HG03442 (cell line): Measurements from ENCODE around the gene RSPH1.

Experiments used
- ATAC-seq: cut with Tn5 transposase; IDR thresholded peaks from one replicate; pipeline ENCODE4 v1.9.1; 2021; ENCODE audit warnings: mild to moderate bottlenecking, moderate library complexity; ENCODE audit not compliant: unreplicated experiment

RSPH1 gene

DNA sequence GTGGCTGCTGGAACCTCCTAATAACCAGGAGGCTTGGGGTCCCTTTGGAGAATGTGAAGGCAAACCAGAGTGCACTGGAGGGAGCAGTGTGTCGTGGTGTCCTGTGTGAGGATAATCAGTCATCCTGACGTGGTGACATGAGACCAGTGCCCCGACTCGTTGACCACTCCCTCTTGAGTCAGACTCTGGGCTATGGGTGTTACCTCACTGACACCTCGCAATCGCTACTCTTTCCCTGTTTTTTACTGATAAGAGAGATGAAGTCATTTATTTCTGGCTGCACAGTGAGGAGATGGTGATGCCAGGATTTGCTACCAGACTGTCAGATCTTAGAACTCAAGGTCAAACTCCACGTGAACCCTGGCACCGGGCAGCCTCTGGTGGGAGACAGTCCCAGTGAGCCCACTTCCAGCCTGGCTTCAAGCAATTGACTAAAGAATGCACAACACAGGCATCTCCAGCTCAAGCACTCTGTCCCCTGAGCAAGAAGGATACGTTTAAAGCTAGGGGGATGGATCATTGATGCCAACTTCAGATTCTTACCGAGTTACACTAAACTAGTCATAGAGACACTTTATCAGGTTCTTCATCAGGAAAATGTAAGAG lies 62.0 kb downstream of the RSPH1 start:
- no peak for ATAC-seq

- no peak for ATAC-seq
Observed at GRCh38 chr21:42432695-42433094, 63.3 kb downstream of the RSPH1 start.

DNA sequence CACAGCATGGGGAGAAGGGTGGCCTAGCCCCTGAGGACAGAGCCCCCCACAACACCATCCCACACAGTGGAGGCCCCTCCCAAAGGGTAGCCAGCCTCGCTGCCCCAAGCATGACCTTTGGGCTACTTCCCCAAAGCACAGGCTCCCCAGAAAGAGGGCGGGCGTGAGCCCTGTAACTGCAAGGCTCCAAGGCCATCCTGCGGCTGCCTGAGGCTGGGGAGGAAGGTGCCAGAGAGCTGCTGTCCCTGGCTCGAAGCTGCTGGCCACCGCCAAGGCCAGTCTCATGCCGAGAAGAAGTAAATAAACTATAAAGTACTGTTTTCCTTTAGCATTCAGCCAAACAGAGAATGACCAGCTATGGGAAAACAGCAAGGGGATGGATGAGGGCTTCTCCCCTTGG lies 64.8 kb downstream of the RSPH1 start:
- ATAC-seq = no peak

GRCh38 chr21:42430521-42430920 lies 65.5 kb downstream of the RSPH1 start:
- no peak for ATAC-seq

DNA sequence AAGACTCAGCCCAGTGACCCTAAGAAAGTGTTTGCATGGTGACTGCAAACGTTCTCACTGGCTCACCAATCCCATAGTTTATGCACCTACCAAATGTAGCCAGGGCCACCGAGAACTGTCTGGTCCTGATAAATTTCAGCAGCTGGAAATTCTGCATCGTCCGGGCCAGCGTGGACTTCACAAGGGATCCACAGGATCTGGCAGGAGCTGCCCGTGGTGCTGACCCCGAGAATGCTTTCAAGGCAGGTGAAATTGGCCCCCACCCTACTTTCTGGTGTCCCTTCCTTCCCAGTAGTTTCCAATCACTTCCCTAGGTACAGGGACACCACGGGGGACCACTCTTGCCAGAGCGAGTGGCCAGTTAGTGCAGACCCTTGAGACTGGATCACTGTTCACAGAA lies 66.2 kb downstream of the RSPH1 start:
- ATAC-seq = no peak

- no peak for ATAC-seq
Observed at GRCh38 chr21:42429021-42429420, 67.0 kb downstream of the RSPH1 start.

GRCh38 chr21:42427809-42428419 lies 68.1 kb downstream of the RSPH1 start:
- ATAC-seq = no peak

DNA sequence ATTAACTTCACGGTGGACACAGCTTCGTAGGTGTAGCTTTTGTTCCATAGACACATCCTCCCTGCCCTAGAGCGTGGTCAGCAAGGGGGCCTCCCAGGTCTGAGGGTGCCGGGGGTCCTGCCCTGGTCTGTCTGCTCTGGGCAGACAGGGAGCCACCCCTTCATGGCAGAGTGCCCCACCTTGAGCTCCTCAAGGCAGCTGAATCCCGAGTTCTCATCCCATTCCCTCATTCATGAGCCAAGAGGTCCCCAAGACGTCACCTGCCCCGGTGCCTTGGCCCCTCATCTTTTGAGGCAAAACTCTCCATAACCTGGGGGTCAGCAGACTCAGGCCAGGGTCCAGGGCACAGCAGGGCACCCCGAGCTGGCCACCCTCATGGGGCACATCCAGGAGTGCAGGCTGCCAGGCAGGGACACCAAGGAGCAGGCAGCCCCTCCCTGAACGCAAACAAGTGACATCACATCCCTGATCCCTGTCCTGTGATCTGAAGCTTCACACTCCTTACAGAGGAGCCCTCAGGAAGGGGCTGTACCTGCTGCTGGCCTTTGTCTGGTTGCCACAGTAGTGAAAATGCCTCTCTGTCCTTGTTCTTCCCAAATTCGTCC lies 69.0 kb downstream of the RSPH1 start:
- no peak for ATAC-seq

DNA sequence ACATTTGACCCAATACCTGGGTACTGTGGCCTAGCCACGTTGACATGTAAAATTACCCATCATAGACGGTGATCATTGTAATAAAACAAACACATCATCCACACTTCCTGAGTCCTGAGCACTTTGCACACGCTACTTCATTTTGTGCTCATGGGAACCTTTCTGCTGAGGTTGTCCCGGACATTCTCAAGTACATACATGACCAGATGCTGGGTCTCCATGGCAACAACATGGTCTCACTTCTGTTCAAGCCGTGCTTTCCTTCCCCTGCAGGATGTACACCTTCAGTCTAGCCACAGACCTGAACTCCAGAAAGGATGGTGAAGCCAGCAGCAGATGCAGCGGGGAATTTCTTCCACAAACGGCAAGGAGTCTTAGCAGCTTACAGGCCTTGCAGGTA lies 69.6 kb downstream of the RSPH1 start:
- ATAC-seq = no peak

DNA sequence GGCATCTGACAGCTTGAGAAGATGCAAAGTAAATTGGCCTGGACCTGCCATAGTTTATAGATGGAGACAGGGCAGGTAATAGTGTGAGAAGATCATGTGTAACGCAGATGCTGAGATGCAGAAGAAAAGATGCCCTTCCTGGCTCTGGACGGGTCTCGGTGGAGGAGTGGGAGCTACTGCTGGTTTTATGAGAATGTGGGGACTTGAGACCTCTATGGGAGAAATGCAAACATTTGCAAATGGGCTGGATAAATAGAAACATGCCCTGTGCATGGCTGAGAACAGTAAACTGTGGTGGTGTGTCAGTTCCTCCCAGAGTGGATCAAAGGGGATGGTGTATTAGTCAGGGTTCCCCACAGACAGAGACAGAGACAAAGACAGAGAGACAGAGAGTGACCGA lies 70.4 kb downstream of the RSPH1 start:
- ATAC-seq = peak; percentile 25

DNA sequence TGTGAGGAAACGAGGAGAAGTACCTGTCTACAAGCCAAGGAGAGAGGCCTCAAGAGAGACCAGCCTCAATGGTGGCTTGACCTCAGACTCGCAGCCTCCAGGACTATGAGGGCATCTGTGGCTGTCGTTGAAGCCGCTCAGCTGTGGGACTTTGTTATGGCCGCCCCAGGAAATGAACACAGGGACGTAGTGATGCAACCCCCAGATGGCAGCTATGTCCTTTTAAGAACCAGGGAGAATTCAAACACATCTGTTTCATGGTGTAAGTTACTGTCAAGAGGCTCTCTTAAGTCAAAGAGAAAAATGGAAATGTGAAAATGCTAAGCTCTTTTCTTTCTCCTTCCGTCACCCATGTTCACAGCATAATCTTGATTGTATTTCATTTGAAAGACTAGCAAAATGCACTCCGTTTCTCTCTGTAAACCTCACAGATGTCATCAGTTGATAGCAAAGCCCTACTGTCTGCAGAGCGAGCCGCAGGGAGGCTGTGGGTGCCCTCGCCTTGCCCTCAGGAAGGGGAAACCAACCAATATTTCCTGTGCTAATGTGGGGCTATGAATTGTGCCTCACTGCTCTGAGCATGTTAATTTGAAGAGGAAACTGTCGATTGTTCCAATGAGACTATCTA lies 71.0 kb downstream of the RSPH1 start:
- peak; percentile 42 for ATAC-seq

GRCh38 chr21:42423685-42424084 lies 72.3 kb downstream of the RSPH1 start:
- ATAC-seq = no peak

DNA sequence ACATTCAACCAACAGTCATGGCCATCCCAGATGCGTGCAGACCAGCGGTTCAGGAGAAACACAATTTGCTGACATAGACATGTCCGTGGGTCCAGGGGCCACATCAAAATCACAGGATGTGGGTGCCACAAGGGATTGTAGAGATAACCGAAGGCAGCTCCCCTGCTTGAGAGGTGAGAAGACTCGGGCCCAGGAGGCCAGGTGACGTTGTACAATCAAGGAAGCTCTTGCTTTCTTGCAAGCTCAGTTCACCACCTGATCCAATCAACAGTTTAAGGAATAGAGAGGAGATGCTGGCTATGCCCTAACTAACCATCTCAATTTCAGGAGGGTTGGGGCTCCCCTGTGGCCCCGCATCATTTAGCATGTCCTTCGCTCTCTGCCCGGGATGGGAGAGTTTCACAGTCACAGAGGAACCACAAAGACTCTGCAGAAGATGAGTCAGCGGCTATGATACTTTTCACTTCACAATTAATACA lies 72.8 kb downstream of the RSPH1 start:
- ATAC-seq = no peak
